Uterus (tissue), 4 donors: ENCODE results near the gene ANXA8. TPM values are rescaled to one million over a fixed set of nuclear protein-coding genes. Genes with fewer than 3 reads are reported as not detected.

ENCODE experiments used
- DNase-seq, 2 donors: peaks; one replicate each; pipeline ENCODE4 v3.0.0-alpha.2; 2019 to 2020
- H3K27ac ChIP-seq, 2 donors: fragments of 200-600 bp; sonication (generic); 1 replicate in 1 of 2; 2 replicates in 1 of 2; pipeline ENCODE4 v1.5.1; 2016 to 2018
- H3K27me3 ChIP-seq, 2 donors: fragments of 200-600 bp; sonication (generic); one replicate each; pipeline ENCODE4 v1.5.1; 2018 to 2019; ENCODE audit warnings: control low read depth in 1 of 2
- H3K36me3 ChIP-seq, 2 donors: fragments of 200-600 bp; sonication (generic); one replicate each; pipeline ENCODE4 v1.5.1; 2019; ENCODE audit warnings: control low read depth in 1 of 2
- H3K4me1 ChIP-seq, 2 donors: fragments of 200-600 bp; sonication (generic); one replicate each; pipeline ENCODE4 v1.5.1; 2018 to 2019; ENCODE audit warnings: control low read depth in 1 of 2
- H3K4me3 ChIP-seq, 2 donors: fragments of 200-600 bp; sonication (generic); 1 replicate in 1 of 2; 2 replicates in 1 of 2; pipeline ENCODE4 v1.5.1; 2018 to 2019; ENCODE audit warnings: mild to moderate bottlenecking in 1 of 2
- H3K9me3 ChIP-seq, 2 donors: fragments of 200-600 bp; sonication (generic); one replicate each; pipeline ENCODE4 v1.5.1; 2019; ENCODE audit warnings: control low read depth in 1 of 2
- CTCF ChIP-seq, 4 experiments: fragments of 200-600 bp in 2 of 4; fragments of 450-650 bp in 2 of 4; sonication (generic) in 2 of 4; IDR thresholded peaks; one replicate each; pipeline ENCODE4 v1.5.1; 2016 to 2019; ENCODE audit warnings: antibody characterized with exemption in 4 of 4, mild to moderate bottlenecking in 2 of 4, moderate library complexity in 1 of 4
- POLR2A ChIP-seq, 2 donors: fragments of 450-650 bp; IDR thresholded peaks; one replicate each; pipeline ENCODE4 v1.6.1; 2016; ENCODE audit warnings: antibody characterized with exemption in 2 of 2, mild to moderate bottlenecking in 1 of 2, moderate library complexity in 1 of 2
- intact Hi-C: fragments of 100-400 bp; cut with DNase I; formaldehyde crosslinking; loops from one replicate; pipeline ENCODE4 v1.15.1; 2023; ENCODE audit warnings: low total_unique reads
- total RNA-seq, 4 donors: library from RNA; depleted of rRNA in 3 of 4; stranded (reverse); fragments of >200 nt in 3 of 4; gene quantifications; one replicate each; pipeline versions ENCODE4 v1.1.0 to v1.2.4, GENCODE V29; 2014 to 2023
- donor health status: DM: yes; HTN: yes; CAD: no.

The ANXA8 gene
- total RNA-seq, 4 donors from 2014 or later: 0.67 TPM; not detected in 3

GRCh38 chr10:47435081-47435480, 48.8 kb downstream of the ANXA8 start:
- intact Hi-C loops: no loop called here
- DNase-seq: no peak
- no peaks in the 10 kb centered on the region for H3K4me1 ChIP-seq
- TF ChIP-seq CTCF (IDR thresholded peaks at IDR 0.05): no peak
- TF ChIP-seq POLR2A (IDR thresholded peaks at IDR 0.05): no peak
- no peaks in the 10 kb centered on the region for H3K36me3 ChIP-seq
- peaks cover 0 to 6% of the 10 kb centered on the region in 2 donors for H3K9me3 ChIP-seq
- H3K27me3 ChIP-seq: no peaks in the 10 kb centered on the region
- H3K4me3 ChIP-seq: no peak overlapping the region
- no peak overlapping the region for H3K27ac ChIP-seq

- Histone ChIP-seq H3K4me3 (no peak overlapping the region), H3K36me3 (no peaks in the 10 kb centered on the region), H3K27me3 (no peaks in the 10 kb centered on the region), H3K27ac (no peak overlapping the region), H3K4me1 (no peaks in the 10 kb centered on the region), H3K9me3 (no peaks in the 10 kb centered on the region)
- TF ChIP-seq CTCF (IDR thresholded peaks at IDR 0.05) (no peak), POLR2A (IDR thresholded peaks at IDR 0.05) (no peak)
- intact Hi-C loops: no loop called here
- no peak for DNase-seq
Measured at GRCh38 chr10:47425813-47426419, 58.0 kb downstream of the ANXA8 start.

GRCh38 chr10:47424231-47424630, 59.7 kb downstream of the ANXA8 start:
- Histone ChIP-seq H3K4me1 (no peaks in the 10 kb centered on the region), H3K36me3 (no peaks in the 10 kb centered on the region), H3K9me3 (no peaks in the 10 kb centered on the region), H3K27ac (no peak overlapping the region), H3K4me3 (no peak overlapping the region), H3K27me3 (no peaks in the 10 kb centered on the region)
- DNase-seq: no peak
- intact Hi-C loops: no loop called here
- no peak for TF ChIP-seq POLR2A (IDR thresholded peaks at IDR 0.05)
- no peak for TF ChIP-seq CTCF (IDR thresholded peaks at IDR 0.05)

- intact Hi-C loops: no loop called here
- DNase-seq: no peak
Measured at GRCh38 chr10:47423476-47423875, 60.4 kb downstream of the ANXA8 start.

More at GRCh38 chr10:47423476-47423875, 60.4 kb downstream of the ANXA8 start:
- H3K4me3 ChIP-seq: no peak overlapping the region
- no peak for TF ChIP-seq CTCF (IDR thresholded peaks at IDR 0.05)
- no peak for TF ChIP-seq POLR2A (IDR thresholded peaks at IDR 0.05)
- H3K36me3 ChIP-seq: no peaks in the 10 kb centered on the region
- H3K9me3 ChIP-seq: no peaks in the 10 kb centered on the region
- no peak overlapping the region for H3K27ac ChIP-seq
- H3K27me3 ChIP-seq: no peaks in the 10 kb centered on the region
- no peaks in the 10 kb centered on the region for H3K4me1 ChIP-seq
